ENCODE data around the gene DLK1.

DNA sequence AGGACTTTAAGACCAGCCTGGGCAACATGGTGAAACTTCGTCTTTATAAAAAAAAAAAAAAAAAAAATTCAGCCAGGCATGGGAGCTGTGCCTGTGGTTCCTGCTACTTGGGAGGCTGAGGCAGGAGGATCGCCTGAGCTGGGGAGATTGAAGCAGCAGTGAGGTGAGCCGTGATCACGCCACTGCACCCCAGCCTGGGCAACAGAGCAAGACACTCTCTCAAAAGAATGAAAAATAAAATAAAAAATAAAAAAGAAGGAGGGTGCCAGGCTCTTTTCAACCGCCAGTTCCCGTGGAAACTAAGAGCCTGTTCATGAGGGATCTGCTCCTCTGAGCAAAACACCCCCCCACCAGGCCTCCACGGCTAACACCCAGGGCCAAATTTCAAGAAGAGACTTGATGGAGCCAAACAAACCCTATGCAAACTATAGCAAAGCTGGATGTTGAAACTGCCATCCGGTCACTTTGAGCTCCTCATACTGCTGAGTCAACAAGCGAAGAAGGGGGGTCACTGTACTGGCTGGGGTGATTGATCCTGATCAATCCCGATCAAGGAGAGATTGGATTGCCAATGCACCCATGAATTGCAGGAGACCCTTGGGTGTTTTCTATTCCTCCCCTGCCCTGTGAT, 23.4 kb downstream of the DLK1 start:
- TF ChIP-seq, protein P1, sequence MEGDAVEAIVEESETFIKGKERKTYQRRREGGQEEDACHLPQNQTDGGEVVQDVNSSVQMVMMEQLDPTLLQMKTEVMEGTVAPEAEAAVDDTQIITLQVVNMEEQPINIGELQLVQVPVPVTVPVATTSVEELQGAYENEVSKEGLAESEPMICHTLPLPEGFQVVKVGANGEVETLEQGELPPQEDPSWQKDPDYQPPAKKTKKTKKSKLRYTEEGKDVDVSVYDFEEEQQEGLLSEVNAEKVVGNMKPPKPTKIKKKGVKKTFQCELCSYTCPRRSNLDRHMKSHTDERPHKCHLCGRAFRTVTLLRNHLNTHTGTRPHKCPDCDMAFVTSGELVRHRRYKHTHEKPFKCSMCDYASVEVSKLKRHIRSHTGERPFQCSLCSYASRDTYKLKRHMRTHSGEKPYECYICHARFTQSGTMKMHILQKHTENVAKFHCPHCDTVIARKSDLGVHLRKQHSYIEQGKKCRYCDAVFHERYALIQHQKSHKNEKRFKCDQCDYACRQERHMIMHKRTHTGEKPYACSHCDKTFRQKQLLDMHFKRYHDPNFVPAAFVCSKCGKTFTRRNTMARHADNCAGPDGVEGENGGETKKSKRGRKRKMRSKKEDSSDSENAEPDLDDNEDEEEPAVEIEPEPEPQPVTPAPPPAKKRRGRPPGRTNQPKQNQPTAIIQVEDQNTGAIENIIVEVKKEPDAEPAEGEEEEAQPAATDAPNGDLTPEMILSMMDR (IDR thresholded peaks at IDR 0.05) = no peak
- TF ChIP-seq POLR2A (IDR thresholded peaks at IDR 0.05) = no peak

All from testis (tissue), 2 donors.